Heart right ventricle (tissue), 16 donors: Measurements from ENCODE around the gene PRADC1. TPM values are rescaled to one million over a fixed set of nuclear protein-coding genes. Genes with fewer than 3 reads are reported as not detected.

Source experiments
- ATAC-seq, 8 donors: fragments of 200-7000 bp; cut with Tn5 transposase; one replicate each; pipeline ENCODE4 v1.9.1; 2020; ENCODE audit warnings: mild to moderate bottlenecking in 8 of 8, moderate library complexity in 8 of 8, moderate number of reproducible peaks in 1 of 8
- DNase-seq, 2 donors: peaks; one replicate each; pipeline ENCODE4 v3.0.0-alpha.2; 2020
- H3K27ac ChIP-seq, 10 donors: fragments of 200-600 bp; sonication (generic) in 2 of 10; one replicate each; pipeline versions ENCODE4 v1.5.0 to v1.8.0; 2020 to 2022; ENCODE audit warnings: mild to moderate bottlenecking in 3 of 10
- H3K27me3 ChIP-seq, 7 donors: fragments of 200-600 bp; one replicate each; pipeline ENCODE4 v1.8.0; 2021 to 2022; ENCODE audit warnings: mild to moderate bottlenecking in 2 of 7
- H3K36me3 ChIP-seq, 9 donors: fragments of 200-600 bp; sonication (generic) in 1 of 9; one replicate each; pipeline versions ENCODE4 v1.5.0 to v1.8.0; 2020 to 2022; ENCODE audit warnings: mild to moderate bottlenecking in 2 of 9
- H3K4me1 ChIP-seq, 9 donors: fragments of 200-600 bp; sonication (generic) in 1 of 9; one replicate each; pipeline versions ENCODE4 v1.5.0 to v1.8.0; 2020 to 2022; ENCODE audit warnings: mild to moderate bottlenecking in 4 of 9
- H3K4me3 ChIP-seq, 10 donors: fragments of 200-600 bp; sonication (generic) in 2 of 10; one replicate each; pipeline versions ENCODE4 v1.5.0 to v1.8.0; 2020 to 2022; ENCODE audit warnings: mild to moderate bottlenecking in 7 of 10, moderate library complexity in 2 of 10
- H3K9me3 ChIP-seq, 11 donors: fragments of 200-600 bp in 10 of 11; sonication (generic) in 2 of 11; one replicate each; pipeline versions ENCODE4 v1.5.0 to v1.8.0; 2013 to 2022; ENCODE audit warnings: mild to moderate bottlenecking in 2 of 11, control low read depth in 1 of 11, moderate library complexity in 1 of 11
- WGBS, 2 donors: extraction: QIAGEN DNeasy Blood & Tissue Kit; methylation state at CpG; one replicate each; pipeline ENCODE4 v1.1.7; 2013; ENCODE audit warnings: inconsistent platforms in 1 of 2; 5-methylcytosine and 5-hydroxymethylcytosine counted together
- intact Hi-C, 10 donors: fragments of 100-400 bp; cut with DNase I; formaldehyde crosslinking; loops; one replicate each; pipeline versions ENCODE4 v1.11.1 to v1.14.2; 2022
- polyA plus RNA-seq, 2 donors: library from polyadenylated mRNA; stranded (reverse); fragments of 200-250 nt; gene quantifications; one replicate each; pipeline ENCODE4 v1.2.3, GENCODE V29; 2013
- total RNA-seq, 10 donors: library from RNA; stranded (reverse); fragmentation: NEBNext Ultra II Directional in 3 of 10; extraction: Animal tissue kit (Norgen Biotek cat#: 25700) in 3 of 10; gene quantifications; one replicate each; pipeline versions ENCODE4 v1.2.1 to v1.2.4, GENCODE V29; 2021 to 2023
- TF ChIP-seq, protein P1 (sequence below), 9 donors: fragments of 200-600 bp; sonication (generic) in 2 of 9; IDR thresholded peaks; one replicate each; pipeline versions ENCODE4 v1.5.0 to v1.8.0; 2021 to 2022; ENCODE audit warnings: antibody characterized with exemption in 9 of 9, mild to moderate bottlenecking in 5 of 9, moderate library complexity in 1 of 9
- donor health status: Arrhythmogenic right ventricular cardiomyopathy.
- donor health status: ischemic (EF 13 %, LVEDD 7.1; RV severe dilation, severe dysfunction).
- donor health status: healthy with polysubstance abuse.
- donor health status: DM: no; HTN: yes; CAD: no.
- donor health status: DM: no; HTN: no; CAD: no.
- donor health status: ischemic (EF 25% LVEDD 6.9; RV normal size, moderate dysfunction).
- donor health status: ischemic (EF 25% LVEDD 5.7; RV mildly dilated, moderate dysfunction).
- donor health status: healthy.
- donor health status: DM: yes; HTN: yes; CAD: no.
- donor health status: Ischemic cardiomyopathy.
- donor health status: ischemic (EF 35%, LVEDD 5.7; RV mildly dilated, moderate dysfunction).
- donor health status: nonischemic (EF 11% LVEDD 7.7; RV severe dilation, severe dysfunction).
- donor health status: DM: yes; HTN: yes; CAD: no.
- donor health status: PGD.
- donor health status: ischemic (EF 29% LVEDD 5.4; RV normal size, mild dysfunction).
- donor health status: nonischemic (EF 23%, LVEDD 6.1; RV moderate dilation, normal function).

Gene PRADC1
- total and polyA plus RNA-seq, 12 donors: 61.2 to 221 (median 78.8) TPM

DNA sequence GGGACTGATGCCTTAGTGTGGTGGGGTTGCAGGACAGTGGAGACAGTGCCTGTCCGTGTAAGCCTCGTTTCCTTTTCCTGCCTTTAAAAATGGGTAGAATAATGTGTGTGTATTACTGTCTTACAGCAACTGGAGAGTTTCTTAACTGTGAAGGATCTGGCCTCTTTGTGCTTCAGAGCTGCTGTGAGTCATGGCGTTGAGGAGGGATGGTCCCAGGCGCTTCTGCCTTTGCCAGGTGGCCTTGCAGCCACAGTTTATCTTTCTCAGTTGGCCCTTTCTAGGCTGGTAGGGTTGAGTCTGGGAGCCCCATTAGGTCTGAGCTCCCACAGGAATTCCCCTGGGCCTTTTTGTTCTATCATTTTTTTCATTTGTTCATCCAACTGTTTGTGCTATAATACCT is 9.2 kb downstream of the PRADC1 start:
- DNase-seq: no peak
- WGBS, 2 donors: 92 to 95% methylated on average over 4 of the region's 4 CpGs
- Histone ChIP-seq H3K27me3 (no peaks in the 10 kb centered on the region), H3K36me3 (peaks cover 0 to 94% (median 17%) of the 10 kb centered on the region in 9 donors), H3K4me3 (no peak overlapping the region), H3K4me1 (peaks cover 0 to 19% (median 9%) of the 10 kb centered on the region in 9 donors), H3K27ac (no peak overlapping the region), H3K9me3 (no peaks in the 10 kb centered on the region)
- TF ChIP-seq, protein P1, sequence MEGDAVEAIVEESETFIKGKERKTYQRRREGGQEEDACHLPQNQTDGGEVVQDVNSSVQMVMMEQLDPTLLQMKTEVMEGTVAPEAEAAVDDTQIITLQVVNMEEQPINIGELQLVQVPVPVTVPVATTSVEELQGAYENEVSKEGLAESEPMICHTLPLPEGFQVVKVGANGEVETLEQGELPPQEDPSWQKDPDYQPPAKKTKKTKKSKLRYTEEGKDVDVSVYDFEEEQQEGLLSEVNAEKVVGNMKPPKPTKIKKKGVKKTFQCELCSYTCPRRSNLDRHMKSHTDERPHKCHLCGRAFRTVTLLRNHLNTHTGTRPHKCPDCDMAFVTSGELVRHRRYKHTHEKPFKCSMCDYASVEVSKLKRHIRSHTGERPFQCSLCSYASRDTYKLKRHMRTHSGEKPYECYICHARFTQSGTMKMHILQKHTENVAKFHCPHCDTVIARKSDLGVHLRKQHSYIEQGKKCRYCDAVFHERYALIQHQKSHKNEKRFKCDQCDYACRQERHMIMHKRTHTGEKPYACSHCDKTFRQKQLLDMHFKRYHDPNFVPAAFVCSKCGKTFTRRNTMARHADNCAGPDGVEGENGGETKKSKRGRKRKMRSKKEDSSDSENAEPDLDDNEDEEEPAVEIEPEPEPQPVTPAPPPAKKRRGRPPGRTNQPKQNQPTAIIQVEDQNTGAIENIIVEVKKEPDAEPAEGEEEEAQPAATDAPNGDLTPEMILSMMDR (IDR thresholded peaks at IDR 0.05): no peak
- no peak for ATAC-seq
- intact Hi-C loops: no loop called here

DNA sequence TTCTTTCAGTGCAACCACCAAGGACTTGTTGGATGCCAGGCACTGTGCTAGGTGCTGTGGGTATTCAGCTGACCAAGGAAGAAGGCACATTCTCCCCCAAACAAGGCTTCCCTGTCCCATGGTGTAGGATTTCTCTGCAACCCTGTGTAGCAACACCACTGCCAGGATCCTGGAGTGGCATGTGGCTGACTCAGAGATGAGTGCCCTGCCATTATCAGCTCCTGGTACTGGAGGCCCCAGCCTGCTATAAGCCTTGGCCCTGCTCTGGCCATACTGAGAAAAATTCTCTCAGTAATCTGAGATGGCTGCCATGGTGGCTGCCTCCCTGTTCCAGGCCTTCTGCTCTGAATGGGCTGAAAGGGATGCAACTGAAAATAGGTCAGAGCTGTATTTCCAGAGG is 14.7 kb downstream of the PRADC1 start:
- Histone ChIP-seq H3K4me1 (peaks cover 0 to 32% (median 16%) of the 10 kb centered on the region in 9 donors), H3K36me3 (peaks cover 0 to 45% (median 6%) of the 10 kb centered on the region in 9 donors), H3K4me3 (no peak overlapping the region), H3K9me3 (no peaks in the 10 kb centered on the region), H3K27ac (peak overlapping the region in 5 of 10 donors; percentile 8 to 45 (median 23)), H3K27me3 (no peaks in the 10 kb centered on the region)
- intact Hi-C loops: no loop called here
- TF ChIP-seq, protein P1 (IDR thresholded peaks at IDR 0.05): no peak
- DNase-seq: peak in 1 of 2 donors; percentile 16
- peak in 4 of 8 donors; percentile 36 to 69 (median 49) for ATAC-seq

DNA sequence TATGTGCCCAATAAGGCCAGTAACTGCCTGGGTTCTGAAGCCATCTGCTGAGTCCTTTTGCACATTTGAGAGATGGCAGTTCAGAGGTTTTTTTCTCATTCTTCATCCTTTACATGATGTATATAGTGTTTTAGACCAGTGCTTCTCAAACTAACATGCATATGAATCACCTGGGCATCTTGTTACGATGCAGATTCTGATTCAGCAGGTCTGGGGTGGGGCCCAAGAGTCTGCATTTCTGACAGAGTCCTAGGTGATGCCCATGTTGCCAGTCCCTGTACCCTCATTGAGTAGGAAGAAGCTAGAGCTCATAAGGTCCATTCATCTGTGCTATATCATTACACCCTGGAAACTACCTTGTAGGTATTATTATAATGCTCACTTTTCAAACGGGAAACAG is 15.2 kb downstream of the PRADC1 start:
- intact Hi-C loops: no loop called here
- Histone ChIP-seq H3K36me3 (peaks cover 0 to 40% (median 6%) of the 10 kb centered on the region in 9 donors), H3K27me3 (no peaks in the 10 kb centered on the region), H3K4me1 (peaks cover 0 to 35% (median 18%) of the 10 kb centered on the region in 9 donors), H3K27ac (peak overlapping the region in 3 of 10 donors; percentile 8 to 45 (median 25)), H3K4me3 (no peak overlapping the region), H3K9me3 (no peaks in the 10 kb centered on the region)
- no peak for DNase-seq
- 90 to 92% methylated on average over 2 of the region's 2 CpGs for WGBS, 2 donors
- no peak for ATAC-seq
- TF ChIP-seq, protein P1 (IDR thresholded peaks at IDR 0.05): no peak

DNA sequence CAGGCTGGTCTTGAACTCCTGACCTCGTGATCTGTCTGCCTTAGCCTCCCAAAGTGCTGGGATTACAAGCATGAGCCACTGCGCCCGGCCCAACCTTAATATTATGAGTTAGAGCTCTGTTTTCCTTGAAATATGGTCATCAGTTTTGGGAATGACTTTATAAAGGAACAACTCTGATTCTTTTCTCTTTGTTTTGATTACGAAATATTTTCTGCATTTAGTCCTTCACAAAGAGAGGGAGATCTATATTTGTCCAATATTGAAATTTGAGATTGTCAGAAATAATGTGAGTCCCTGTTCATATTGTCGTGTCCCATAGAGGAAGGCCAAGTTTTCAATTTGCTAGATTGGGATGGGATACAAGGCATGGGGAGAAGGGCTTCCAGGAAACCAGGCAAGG is 15.9 kb downstream of the PRADC1 start:
- ATAC-seq: no peak
- Histone ChIP-seq H3K36me3 (peaks cover 0 to 34% (median 6%) of the 10 kb centered on the region in 9 donors), H3K27ac (no peak overlapping the region), H3K27me3 (no peaks in the 10 kb centered on the region), H3K4me1 (peaks cover 0 to 37% (median 23%) of the 10 kb centered on the region in 9 donors), H3K4me3 (no peak overlapping the region), H3K9me3 (no peaks in the 10 kb centered on the region)
- intact Hi-C loops: no loop called here
- TF ChIP-seq, protein P1 (IDR thresholded peaks at IDR 0.05): no peak
- 95% methylated on average over 5 of the region's 5 CpGs for WGBS, 2 donors
- DNase-seq: no peak
